Measurements from ENCODE around the gene GAK.

Gene GAK

DNA sequence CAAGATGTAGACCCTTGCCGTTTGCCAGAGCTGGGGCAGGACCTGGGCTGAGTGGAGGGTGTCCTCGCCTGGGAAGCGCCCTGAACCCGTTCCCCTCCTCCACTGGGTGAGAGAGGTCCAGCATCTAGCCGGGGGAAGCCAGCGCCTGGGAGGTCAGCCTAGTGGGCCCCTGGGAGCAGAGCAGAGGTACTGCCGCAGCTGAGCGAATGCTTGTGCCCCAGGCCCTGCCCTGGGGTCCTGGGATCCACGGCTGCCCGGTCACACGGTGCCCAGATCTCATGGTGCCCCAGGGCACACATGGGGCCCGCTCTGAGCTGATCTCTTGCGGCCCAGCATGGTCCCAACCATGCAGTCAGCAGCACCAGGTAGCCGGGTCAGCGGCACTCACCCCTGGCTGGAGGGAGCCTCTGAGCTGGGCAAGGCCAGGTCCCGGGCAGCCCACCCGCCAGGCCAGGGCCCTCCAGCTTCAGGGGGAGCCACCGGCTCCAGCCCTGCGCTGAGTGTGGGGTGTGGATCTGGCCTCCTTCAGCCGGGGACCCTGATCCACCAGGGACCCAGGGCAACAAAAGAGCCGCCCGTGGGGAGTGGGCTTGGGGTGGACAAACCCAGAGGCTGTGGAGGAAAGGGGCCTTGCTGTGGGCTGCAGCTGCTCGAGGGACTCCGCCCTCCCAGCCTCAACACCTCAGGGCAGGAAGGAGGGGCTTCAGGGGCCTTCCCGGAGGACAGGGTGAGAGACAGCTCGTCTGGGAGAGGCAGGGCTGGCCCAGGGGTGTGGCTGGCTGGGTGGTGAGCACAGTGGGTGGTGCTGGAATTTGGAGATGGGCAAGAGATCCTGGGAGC lies 102.1 kb downstream of the GAK start:
- peak; percentile 24 for DNase-seq (ENCODE audit: low spot score)

- DNase-seq (ENCODE audit: low spot score) = no peak
These were observed 102.8 kb downstream of the GAK start for GRCh38 chr4:829291-829690.

DNA sequence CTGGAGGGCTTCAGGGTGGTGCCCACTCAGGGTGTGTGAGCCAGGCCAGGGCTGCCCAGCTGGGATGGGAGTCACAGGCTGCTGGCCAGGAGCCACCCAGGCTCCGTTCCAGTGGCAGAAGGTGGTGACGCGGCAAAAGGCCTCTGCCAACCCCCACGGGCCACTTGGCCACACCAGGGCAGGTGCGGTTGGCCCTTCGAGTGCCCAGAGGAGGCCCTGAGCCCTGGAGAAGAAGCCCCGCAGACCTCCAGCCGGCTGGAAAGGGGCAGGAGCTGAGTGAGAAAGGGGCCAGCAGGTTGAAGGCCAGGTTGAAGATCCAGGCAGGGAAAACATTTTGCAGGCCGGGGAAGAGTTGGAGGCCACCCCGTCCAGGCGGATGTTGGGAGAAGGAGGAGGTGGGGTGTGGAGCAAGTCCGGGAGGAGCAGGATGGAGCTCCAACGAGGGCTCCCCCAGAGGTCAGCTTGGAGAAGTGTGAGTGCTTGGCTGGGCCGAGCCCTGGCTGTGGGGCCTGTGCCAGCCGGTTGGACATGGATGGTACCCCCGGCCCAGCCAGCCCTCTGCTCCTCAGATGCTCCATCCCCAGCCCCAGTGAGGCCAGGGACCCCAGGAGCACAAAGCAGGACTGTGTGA lies 103.4 kb downstream of the GAK start:
- DNase-seq (ENCODE audit: low spot score) = peak; percentile 76

GRCh38 chr4:827209-828081 lies 104.7 kb downstream of the GAK start:
- DNase-seq (ENCODE audit: low spot score) = peak; percentile 65

GRCh38 chr4:826508-827208 lies 105.5 kb downstream of the GAK start:
- DNase-seq (ENCODE audit: low spot score) = peak; percentile 80

- DNase-seq (ENCODE audit: low spot score) = peak; percentile 87
These were observed 106.2 kb downstream of the GAK start, which contains the start of gene CPLX1 for GRCh38 chr4:825971-826330. Gene CPLX1, minus strand, starts transcription at chr4:826129. Its CDS starts 1,607 bp downstream, at chr4:824522.

GRCh38 chr4:825063-825970 lies 106.8 kb downstream of the GAK start:
- DNase-seq (ENCODE audit: low spot score) = peak; percentile 91

DNA sequence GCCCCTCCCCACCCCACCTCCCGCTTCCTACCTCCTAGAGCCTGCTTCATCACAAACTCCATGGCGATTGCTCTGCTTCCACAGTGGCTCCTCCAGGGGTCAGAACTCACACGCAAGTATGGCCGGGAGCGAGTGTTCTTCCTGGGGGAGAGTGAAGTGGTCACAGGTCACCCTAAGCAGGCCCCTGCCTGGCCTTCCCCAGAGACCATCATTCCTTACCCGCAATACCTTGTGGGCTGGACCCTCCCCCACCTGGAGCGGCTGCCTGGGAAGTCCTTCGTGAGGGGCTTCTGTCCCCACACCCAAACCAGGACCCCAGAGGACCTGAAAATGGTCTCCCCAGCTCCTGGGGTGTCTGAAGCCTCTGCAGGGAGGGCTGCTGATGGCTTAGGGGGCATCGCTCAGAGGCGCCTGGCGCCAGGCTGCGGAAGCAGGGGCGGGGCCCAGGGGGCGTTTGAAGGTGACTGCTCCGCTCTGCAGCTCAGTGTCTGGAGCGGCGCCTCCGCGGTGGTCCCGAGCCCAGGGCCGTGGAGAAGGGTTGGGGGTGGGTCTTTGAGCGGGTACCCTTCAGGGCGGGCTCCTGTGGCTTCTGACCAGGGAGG lies 107.6 kb downstream of the GAK start:
- DNase-seq (ENCODE audit: low spot score) = peak; percentile 53

GRCh38 chr4:823761-824460 lies 108.2 kb downstream of the GAK start:
- peak; percentile 58 for DNase-seq (ENCODE audit: low spot score)

GRCh38 chr4:823176-823760 lies 108.8 kb downstream of the GAK start:
- DNase-seq (ENCODE audit: low spot score) = no peak

DNA sequence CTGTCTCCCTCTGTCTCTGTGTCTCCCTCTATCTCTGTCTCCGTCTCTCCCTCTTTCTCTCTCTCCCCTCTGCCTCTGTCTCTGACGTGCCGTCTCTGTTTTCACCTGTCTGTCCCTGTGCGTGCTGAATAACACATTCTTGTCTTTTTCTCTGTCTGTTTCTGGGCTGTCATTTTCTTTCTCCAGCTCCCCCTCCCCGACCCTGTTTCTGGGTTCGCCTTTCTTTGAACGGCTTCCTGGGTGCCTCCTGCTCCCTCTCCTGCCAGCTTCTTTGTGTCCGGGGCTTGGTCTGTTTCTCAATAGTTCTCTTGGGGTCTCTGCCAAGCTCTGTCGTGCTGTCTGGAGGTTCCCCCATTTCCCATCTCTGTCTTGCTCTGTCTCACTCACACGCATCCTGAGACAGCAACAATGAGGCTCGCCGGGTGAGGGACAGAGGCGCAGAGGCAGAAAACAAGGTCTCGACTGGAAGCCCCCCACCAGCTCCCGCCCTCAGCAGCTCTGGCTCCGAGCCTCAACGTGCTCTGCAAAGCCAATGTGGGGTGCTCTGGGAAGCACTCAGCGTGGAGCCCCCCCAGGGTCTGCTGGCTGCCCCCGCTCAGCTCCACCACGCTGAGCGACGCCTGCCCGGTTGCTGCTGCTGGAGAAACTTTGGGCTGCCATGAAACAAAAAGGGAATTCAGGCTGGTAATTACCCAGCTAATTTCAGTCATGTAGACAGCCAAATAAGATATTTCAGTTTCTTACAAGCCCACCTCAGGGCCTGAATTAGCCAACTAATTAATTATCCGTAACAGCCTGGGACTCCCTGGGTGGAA lies 109.5 kb downstream of the GAK start:
- DNase-seq (ENCODE audit: low spot score) = no peak

- DNase-seq (ENCODE audit: low spot score) = no peak
These were observed 110.5 kb downstream of the GAK start for GRCh38 chr4:821631-822030.

GRCh38 chr4:821181-821591 lies 110.9 kb downstream of the GAK start:
- no peak for DNase-seq (ENCODE audit: low spot score)

- DNase-seq (ENCODE audit: low spot score) = no peak
These were observed 111.6 kb downstream of the GAK start for GRCh38 chr4:820230-821172.

GRCh38 chr4:819401-820229 lies 112.5 kb downstream of the GAK start:
- no peak for DNase-seq (ENCODE audit: low spot score)

Data from iPS-NIHi11 (cell line).